ENCODE measurements around the gene ANXA1.

ANXA1 gene

DNA sequence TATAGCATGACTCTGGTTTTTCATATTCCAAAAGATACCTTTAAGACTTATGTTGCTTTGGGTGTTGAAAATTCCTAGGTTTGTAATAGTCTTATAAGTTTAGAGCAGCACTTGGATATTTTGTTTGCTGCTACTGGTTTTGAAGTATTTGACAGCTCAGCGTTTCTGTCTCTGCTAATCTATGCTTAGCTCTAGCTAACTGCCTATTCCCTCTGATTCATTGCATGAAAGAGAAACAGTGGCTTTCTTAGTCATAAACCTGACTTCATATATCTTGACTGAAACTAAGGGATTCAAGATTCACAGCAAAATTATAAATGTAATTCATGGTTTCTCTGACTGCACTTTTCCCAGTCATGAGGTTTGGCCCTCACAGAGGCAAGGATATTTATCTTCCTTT is 35.6 kb upstream of the ANXA1 start:
- Histone ChIP-seq H4K20me1 (ENCODE audit: insufficient read depth, low read length, poor library complexity, severe bottlenecking) (no peaks in the 10 kb centered on the region), H3K36me3 (ENCODE audit: insufficient read depth, low read length) (no peaks in the 10 kb centered on the region), H3K4me2 (ENCODE audit: low read depth, low read length, poor library complexity, severe bottlenecking) (no peak overlapping the region), H3K4me1 (ENCODE audit: insufficient read depth, low read length, poor library complexity, severe bottlenecking) (peaks cover 37% of the 10 kb centered on the region), H3K4me3 (ENCODE audit: low read length, poor library complexity, severe bottlenecking) (no peak overlapping the region), H3K9ac (ENCODE audit: low read depth, low read length, poor library complexity, severe bottlenecking) (no peak overlapping the region), H3K9me3 (ENCODE audit: insufficient read depth, low read depth, low read length) (no peaks in the 10 kb centered on the region), H2AFZ (ENCODE audit: low read length) (no peak overlapping the region), H3K27me3 (ENCODE audit: insufficient read depth, low read length, poor library complexity, severe bottlenecking) (no peaks in the 10 kb centered on the region), H3K9me2 (replicated peaks; ENCODE audit: low read depth, low read length) (no peaks in the 10 kb centered on the region), H3K79me2 (ENCODE audit: insufficient read depth, low read length) (no peaks in the 10 kb centered on the region), H3F3A (ENCODE audit: low read depth) (no peaks in the 10 kb centered on the region)
- TF ChIP-seq CTCF (conservative IDR thresholded peaks at IDR 0.05; ENCODE audit: low read length): no peak
- no peak for TF ChIP-seq EZH2phosphoT487 (IDR thresholded peaks at IDR 0.05; ENCODE audit: borderline replicate concordance)

GRCh38 chr9:73116880-73117279 is 34.8 kb upstream of the ANXA1 start:
- H3K36me3 ChIP-seq (ENCODE audit: insufficient read depth, low read length): no peaks in the 10 kb centered on the region
- H3K4me2 ChIP-seq (ENCODE audit: low read depth, low read length, poor library complexity, severe bottlenecking): no peak overlapping the region
- H3K9me3 ChIP-seq (ENCODE audit: insufficient read depth, low read depth, low read length): no peaks in the 10 kb centered on the region
- no peak overlapping the region for H3K9ac ChIP-seq (ENCODE audit: low read depth, low read length, poor library complexity, severe bottlenecking)
- H3K9me2 ChIP-seq (replicated peaks; ENCODE audit: low read depth, low read length): no peaks in the 10 kb centered on the region
- peaks cover 37% of the 10 kb centered on the region for H3K4me1 ChIP-seq (ENCODE audit: insufficient read depth, low read length, poor library complexity, severe bottlenecking)
- H3K4me3 ChIP-seq (ENCODE audit: low read length, poor library complexity, severe bottlenecking): no peak overlapping the region
- H3F3A ChIP-seq (ENCODE audit: low read depth): no peaks in the 10 kb centered on the region
- H4K20me1 ChIP-seq (ENCODE audit: insufficient read depth, low read length, poor library complexity, severe bottlenecking): no peaks in the 10 kb centered on the region
- no peaks in the 10 kb centered on the region for H3K27me3 ChIP-seq (ENCODE audit: insufficient read depth, low read length, poor library complexity, severe bottlenecking)
- no peaks in the 10 kb centered on the region for H3K79me2 ChIP-seq (ENCODE audit: insufficient read depth, low read length)
- no peak for TF ChIP-seq CTCF (conservative IDR thresholded peaks at IDR 0.05; ENCODE audit: low read length)
- TF ChIP-seq EZH2phosphoT487 (IDR thresholded peaks at IDR 0.05; ENCODE audit: borderline replicate concordance): no peak
- H2AFZ ChIP-seq (ENCODE audit: low read length): no peak overlapping the region

DNA sequence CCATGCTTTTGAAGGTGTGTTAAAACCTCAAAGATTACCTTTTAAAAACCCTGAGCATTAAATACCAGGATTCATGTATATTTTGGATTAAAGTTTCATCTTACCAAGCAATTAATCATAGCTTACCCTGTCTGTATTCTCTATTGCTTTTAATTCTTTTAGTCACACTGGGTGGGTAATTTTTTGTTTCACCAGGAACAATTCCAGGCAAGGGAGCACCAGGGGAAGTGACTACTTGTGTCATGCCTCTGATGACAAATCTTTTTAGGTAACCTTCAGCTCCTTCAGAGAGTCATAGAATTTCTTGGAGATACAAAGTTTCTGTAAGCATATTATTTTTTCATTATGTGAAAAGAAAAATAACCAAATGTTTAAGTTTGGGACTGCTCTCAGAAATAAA is 33.4 kb upstream of the ANXA1 start:
- Histone ChIP-seq H3K4me1 (ENCODE audit: insufficient read depth, low read length, poor library complexity, severe bottlenecking) (peaks cover 36% of the 10 kb centered on the region), H3F3A (ENCODE audit: low read depth) (no peaks in the 10 kb centered on the region), H3K9ac (ENCODE audit: low read depth, low read length, poor library complexity, severe bottlenecking) (no peak overlapping the region), H3K79me2 (ENCODE audit: insufficient read depth, low read length) (no peaks in the 10 kb centered on the region), H3K4me2 (ENCODE audit: low read depth, low read length, poor library complexity, severe bottlenecking) (no peak overlapping the region), H3K9me2 (replicated peaks; ENCODE audit: low read depth, low read length) (no peaks in the 10 kb centered on the region), H3K4me3 (ENCODE audit: low read length, poor library complexity, severe bottlenecking) (no peak overlapping the region), H2AFZ (ENCODE audit: low read length) (no peak overlapping the region), H3K9me3 (ENCODE audit: insufficient read depth, low read depth, low read length) (no peaks in the 10 kb centered on the region), H3K27me3 (ENCODE audit: insufficient read depth, low read length, poor library complexity, severe bottlenecking) (no peaks in the 10 kb centered on the region), H3K36me3 (ENCODE audit: insufficient read depth, low read length) (no peaks in the 10 kb centered on the region), H4K20me1 (ENCODE audit: insufficient read depth, low read length, poor library complexity, severe bottlenecking) (no peaks in the 10 kb centered on the region)
- TF ChIP-seq EZH2phosphoT487 (IDR thresholded peaks at IDR 0.05; ENCODE audit: borderline replicate concordance) (no peak), CTCF (conservative IDR thresholded peaks at IDR 0.05; ENCODE audit: low read length) (no peak)

Data from Loucy (cell line).